H1 (cell line): ENCODE data around the gene POLE2. TPM values are rescaled to one million over a fixed set of nuclear protein-coding genes. Genes with fewer than 3 reads are reported as not detected.

Experiments
- CHD2 ChIP-seq: IDR thresholded peaks from 2 replicates; pipeline ENCODE4 v1.6.1; 2012; ENCODE audit warnings: low read length, improper control_type of control experiment
- polyA plus RNA-seq, 7 experiments: library from polyadenylated mRNA; depleted of rRNA in 3 of 7; stranded (reverse) in 5 of 7; unstranded in 2 of 7; fragments of >200 nt in 5 of 7; fragments of 200-250 nt in 2 of 7; gene quantifications; 1 replicate in 5 of 7; 2 replicates in 1 of 7; 4 replicates in 1 of 7; pipeline versions ENCODE4 v1.2.1 to v1.2.3, GENCODE V29; 2011 to 2013; ENCODE audit warnings: missing spikeins in 2 of 7, mixed read lengths in 2 of 7
- total RNA-seq: library from RNA; stranded (reverse); fragmentation: NEBNext Ultra II Directional; extraction: Animal tissue kit (Norgen Biotek cat#: 25700); gene quantifications from 2 replicates; pipeline ENCODE4 v1.2.1, GENCODE V29; 2021
- TF ChIP-seq, protein P1 (sequence below): IDR thresholded peaks from 2 replicates; pipeline ENCODE4 v1.6.1; 2012; ENCODE audit warnings: low read length, inconsistent platforms

The POLE2 gene
- total and polyA plus RNA-seq, 2 of the 8 experiments (the other 6 are each of a cell fraction or from before 2014, with no cell fraction given) = 31.2 to 41.7 TPM

GRCh38 chr14:49598189-49598484 lies 89.9 kb downstream of the POLE2 start (continued):
- TF ChIP-seq, protein P1, sequence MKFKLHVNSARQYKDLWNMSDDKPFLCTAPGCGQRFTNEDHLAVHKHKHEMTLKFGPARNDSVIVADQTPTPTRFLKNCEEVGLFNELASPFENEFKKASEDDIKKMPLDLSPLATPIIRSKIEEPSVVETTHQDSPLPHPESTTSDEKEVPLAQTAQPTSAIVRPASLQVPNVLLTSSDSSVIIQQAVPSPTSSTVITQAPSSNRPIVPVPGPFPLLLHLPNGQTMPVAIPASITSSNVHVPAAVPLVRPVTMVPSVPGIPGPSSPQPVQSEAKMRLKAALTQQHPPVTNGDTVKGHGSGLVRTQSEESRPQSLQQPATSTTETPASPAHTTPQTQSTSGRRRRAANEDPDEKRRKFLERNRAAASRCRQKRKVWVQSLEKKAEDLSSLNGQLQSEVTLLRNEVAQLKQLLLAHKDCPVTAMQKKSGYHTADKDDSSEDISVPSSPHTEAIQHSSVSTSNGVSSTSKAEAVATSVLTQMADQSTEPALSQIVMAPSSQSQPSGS = 0 out of 2 replicates have a peak, but pooled peaks have one; percentile 5
- TF ChIP-seq CHD2 = no peak
